NT2/D1 (cell line): ENCODE results near the gene GPR161.

Source experiments
- YY1 ChIP-seq: IDR thresholded peaks from 2 replicates; pipeline ENCODE4 v1.6.1; 2011; ENCODE audit not compliant: insufficient read length, insufficient read depth
- ZNF274 ChIP-seq: IDR thresholded peaks from 2 replicates; pipeline ENCODE4 v1.6.1; 2011; ENCODE audit warnings: mild to moderate bottlenecking, low read depth, low read length

- TF ChIP-seq ZNF274 (no peak), YY1 (no peak)
Observed at GRCh38 chr1:168178227-168178637, 41.5 kb upstream of the GPR161 start.
